ENCODE results near the gene CPNE4. TPM values are rescaled to one million over a fixed set of nuclear protein-coding genes. Genes with fewer than 3 reads are reported as not detected.

Gene CPNE4
- total RNA-seq, 1 donor from 2014 or later: 0.20 TPM

DNA sequence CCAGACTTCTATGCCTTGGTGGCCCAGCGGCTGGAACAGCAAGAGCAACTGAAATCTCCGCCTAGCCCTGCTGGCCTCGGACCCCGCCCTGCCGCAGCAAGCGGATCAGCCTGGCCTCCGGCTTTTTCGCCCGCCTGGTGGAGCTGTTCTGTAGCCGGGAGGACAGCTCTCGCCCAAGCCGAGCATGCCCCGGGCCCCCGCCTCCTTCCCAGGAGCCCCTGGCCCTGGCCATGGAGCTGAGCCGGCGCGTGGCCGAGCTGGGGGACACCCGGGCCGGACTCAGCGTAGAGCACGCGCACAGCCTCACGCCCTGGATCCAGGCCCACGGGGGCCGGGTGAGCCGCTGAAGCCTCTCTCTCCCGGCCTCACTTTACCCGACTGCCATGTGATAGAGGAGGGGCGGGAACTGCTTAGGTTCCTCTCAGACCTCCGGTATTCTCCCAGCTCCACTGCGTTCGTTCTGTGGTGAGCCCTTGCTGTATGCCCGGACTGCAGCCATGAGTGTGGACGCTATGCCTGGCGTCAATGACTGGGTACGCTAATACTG is 507.9 kb downstream of the CPNE4 start:
- TF ChIP-seq, protein P1, sequence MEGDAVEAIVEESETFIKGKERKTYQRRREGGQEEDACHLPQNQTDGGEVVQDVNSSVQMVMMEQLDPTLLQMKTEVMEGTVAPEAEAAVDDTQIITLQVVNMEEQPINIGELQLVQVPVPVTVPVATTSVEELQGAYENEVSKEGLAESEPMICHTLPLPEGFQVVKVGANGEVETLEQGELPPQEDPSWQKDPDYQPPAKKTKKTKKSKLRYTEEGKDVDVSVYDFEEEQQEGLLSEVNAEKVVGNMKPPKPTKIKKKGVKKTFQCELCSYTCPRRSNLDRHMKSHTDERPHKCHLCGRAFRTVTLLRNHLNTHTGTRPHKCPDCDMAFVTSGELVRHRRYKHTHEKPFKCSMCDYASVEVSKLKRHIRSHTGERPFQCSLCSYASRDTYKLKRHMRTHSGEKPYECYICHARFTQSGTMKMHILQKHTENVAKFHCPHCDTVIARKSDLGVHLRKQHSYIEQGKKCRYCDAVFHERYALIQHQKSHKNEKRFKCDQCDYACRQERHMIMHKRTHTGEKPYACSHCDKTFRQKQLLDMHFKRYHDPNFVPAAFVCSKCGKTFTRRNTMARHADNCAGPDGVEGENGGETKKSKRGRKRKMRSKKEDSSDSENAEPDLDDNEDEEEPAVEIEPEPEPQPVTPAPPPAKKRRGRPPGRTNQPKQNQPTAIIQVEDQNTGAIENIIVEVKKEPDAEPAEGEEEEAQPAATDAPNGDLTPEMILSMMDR (IDR thresholded peaks at IDR 0.05; ENCODE audit: unreplicated experiment): no peak
- H3K9me3 Mint-ChIP-seq: no peaks in the 10 kb centered on the region

DNA sequence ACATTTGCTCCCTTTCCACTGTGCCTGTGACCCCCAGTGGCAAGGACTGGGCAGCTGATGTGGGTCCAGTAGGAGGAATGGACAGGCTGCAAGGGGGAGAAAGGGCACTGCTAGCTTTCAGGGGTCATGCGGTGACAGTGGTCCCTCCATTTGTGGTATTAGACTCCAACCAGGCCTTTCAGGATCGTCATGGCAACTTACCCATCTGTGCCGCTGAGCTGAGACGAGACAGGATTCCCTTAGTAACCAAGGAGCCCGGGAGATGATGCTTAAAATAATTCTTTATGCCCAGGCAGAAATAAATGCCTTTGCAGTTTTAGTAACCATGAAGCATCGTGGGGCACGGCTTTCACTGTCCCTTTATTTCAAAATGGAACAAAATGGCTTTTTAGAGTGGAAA is 516.1 kb downstream of the CPNE4 start:
- H3K4me3 Mint-ChIP-seq: no peak overlapping the region
- H3K4me1 Mint-ChIP-seq: no peaks in the 10 kb centered on the region
- H3K27ac Mint-ChIP-seq: no peak overlapping the region
- peaks cover 43% of the 10 kb centered on the region for H3K27me3 Mint-ChIP-seq (ENCODE audit: low read depth)
- DNase-seq (ENCODE audit: low spot score in 2 of 2, unreplicated experiment in 2 of 2): no peak
- H3K9me3 Mint-ChIP-seq: peaks cover 4% of the 10 kb centered on the region
- TF ChIP-seq, protein P1 (IDR thresholded peaks at IDR 0.05; ENCODE audit: unreplicated experiment): no peak
- H3K36me3 Mint-ChIP-seq: no peaks in the 10 kb centered on the region

More for the DNA sequence above, 507.9 kb downstream of the CPNE4 start:
- H3K4me3 Mint-ChIP-seq: peak overlapping the region; percentile 24
- H3K4me1 Mint-ChIP-seq: no peaks in the 10 kb centered on the region
- peaks cover 51% of the 10 kb centered on the region for H3K27me3 Mint-ChIP-seq (ENCODE audit: low read depth)
- H3K36me3 Mint-ChIP-seq: no peaks in the 10 kb centered on the region
- no peak overlapping the region for H3K27ac Mint-ChIP-seq
- peak; percentile 36 to 50 for DNase-seq (ENCODE audit: low spot score in 2 of 2, unreplicated experiment in 2 of 2)

- TF ChIP-seq, protein P1 (IDR thresholded peaks at IDR 0.05; ENCODE audit: unreplicated experiment): no peak
- H3K27me3 Mint-ChIP-seq (ENCODE audit: low read depth): peaks cover 40% of the 10 kb centered on the region
- peaks cover 16% of the 10 kb centered on the region for H3K4me1 Mint-ChIP-seq
- H3K36me3 Mint-ChIP-seq: peaks cover 3% of the 10 kb centered on the region
- H3K9me3 Mint-ChIP-seq: peaks cover 3% of the 10 kb centered on the region
- no peak for DNase-seq (ENCODE audit: low spot score in 2 of 2, unreplicated experiment in 2 of 2)
- no peak overlapping the region for H3K27ac Mint-ChIP-seq
- H3K4me3 Mint-ChIP-seq: no peak overlapping the region
Measured at GRCh38 chr3:131505421-131505820, 529.4 kb downstream of the CPNE4 start.

GRCh38 chr3:131503320-131503635 is 531.5 kb downstream of the CPNE4 start:
- DNase-seq (ENCODE audit: low spot score in 2 of 2, unreplicated experiment in 2 of 2): no peak
- Mint-ChIP-seq H3K36me3 (peaks cover 17% of the 10 kb centered on the region), H3K4me1 (peaks cover 16% of the 10 kb centered on the region), H3K27ac (peak overlapping the region; percentile 6), H3K4me3 (peak overlapping the region; percentile 97), H3K27me3 (ENCODE audit: low read depth) (peaks cover 40% of the 10 kb centered on the region), H3K9me3 (peaks cover 3% of the 10 kb centered on the region)
- TF ChIP-seq, protein P1 (IDR thresholded peaks at IDR 0.05; ENCODE audit: unreplicated experiment): no peak

GRCh38 chr3:131502530-131503319 is 532.1 kb downstream of the CPNE4 start, which contains the start of gene MRPL3:
TSS of gene MRPL3 (minus strand) at chr3:131502971. CDS start at chr3:131502821, 150 bp downstream.
- TF ChIP-seq, protein P1 (IDR thresholded peaks at IDR 0.05; ENCODE audit: unreplicated experiment): no peak
- Mint-ChIP-seq H3K4me1 (peaks cover 16% of the 10 kb centered on the region), H3K27ac (peak within 1 kb of the TSS; percentile 96), H3K36me3 (peaks cover 17% of the 10 kb centered on the region), H3K4me3 (peak within 1 kb of the TSS; percentile 97), H3K9me3 (no peaks in the 10 kb centered on the region), H3K27me3 (ENCODE audit: low read depth) (peaks cover 35% of the 10 kb centered on the region)
- DNase-seq (ENCODE audit: low spot score in 2 of 2, unreplicated experiment in 2 of 2): peak; percentile 63 to 83
